ENCODE measurements around the gene COL4A2. TPM values are rescaled to one million over a fixed set of nuclear protein-coding genes. Genes with fewer than 3 reads are reported as not detected.

COL4A2 gene
- total RNA-seq, 2 experiments from 2014 or later: not detected

DNA sequence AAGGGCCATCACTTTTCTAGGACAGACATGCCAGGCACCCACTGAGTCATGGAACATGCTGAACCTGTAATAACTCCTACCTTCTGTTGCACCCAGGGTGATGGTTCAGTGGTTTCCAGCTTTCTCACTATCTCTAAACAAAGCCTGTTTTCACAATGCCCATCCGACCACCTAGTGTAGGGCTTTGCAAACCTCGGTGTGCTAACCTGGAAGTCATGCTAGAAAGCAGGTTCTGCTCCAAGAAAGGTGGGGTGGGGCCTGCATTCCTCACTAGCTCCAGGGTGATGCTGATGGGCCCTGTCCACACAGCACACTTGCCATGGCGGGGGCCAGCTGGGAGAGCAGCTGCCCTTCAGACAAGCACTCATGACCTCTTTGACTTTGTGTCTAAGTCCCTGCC lies 43.4 kb downstream of the COL4A2 start:
- H3K36me3 Mint-ChIP-seq (ENCODE audit: low read depth): no peaks in the 10 kb centered on the region
- intact Hi-C loops (cut with micrococcal nuclease): no loop called here
- ATAC-seq: no peak
- POLR2A ChIA-PET: no interaction called here
- no peak overlapping the region for H3K27ac Mint-ChIP-seq
- peaks cover 8% of the 10 kb centered on the region for H3K27me3 Mint-ChIP-seq
- TF ChIP-seq, protein P1, sequence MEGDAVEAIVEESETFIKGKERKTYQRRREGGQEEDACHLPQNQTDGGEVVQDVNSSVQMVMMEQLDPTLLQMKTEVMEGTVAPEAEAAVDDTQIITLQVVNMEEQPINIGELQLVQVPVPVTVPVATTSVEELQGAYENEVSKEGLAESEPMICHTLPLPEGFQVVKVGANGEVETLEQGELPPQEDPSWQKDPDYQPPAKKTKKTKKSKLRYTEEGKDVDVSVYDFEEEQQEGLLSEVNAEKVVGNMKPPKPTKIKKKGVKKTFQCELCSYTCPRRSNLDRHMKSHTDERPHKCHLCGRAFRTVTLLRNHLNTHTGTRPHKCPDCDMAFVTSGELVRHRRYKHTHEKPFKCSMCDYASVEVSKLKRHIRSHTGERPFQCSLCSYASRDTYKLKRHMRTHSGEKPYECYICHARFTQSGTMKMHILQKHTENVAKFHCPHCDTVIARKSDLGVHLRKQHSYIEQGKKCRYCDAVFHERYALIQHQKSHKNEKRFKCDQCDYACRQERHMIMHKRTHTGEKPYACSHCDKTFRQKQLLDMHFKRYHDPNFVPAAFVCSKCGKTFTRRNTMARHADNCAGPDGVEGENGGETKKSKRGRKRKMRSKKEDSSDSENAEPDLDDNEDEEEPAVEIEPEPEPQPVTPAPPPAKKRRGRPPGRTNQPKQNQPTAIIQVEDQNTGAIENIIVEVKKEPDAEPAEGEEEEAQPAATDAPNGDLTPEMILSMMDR (IDR thresholded peaks at IDR 0.05): no peak
- CTCF ChIA-PET: no interaction called here
- DNase-seq: no peak
- no peaks in the 10 kb centered on the region for H3K9me3 Mint-ChIP-seq
- H3K4me3 Mint-ChIP-seq: no peak overlapping the region
- H3K4me1 Mint-ChIP-seq (ENCODE audit: low read depth): no peaks in the 10 kb centered on the region

DNA sequence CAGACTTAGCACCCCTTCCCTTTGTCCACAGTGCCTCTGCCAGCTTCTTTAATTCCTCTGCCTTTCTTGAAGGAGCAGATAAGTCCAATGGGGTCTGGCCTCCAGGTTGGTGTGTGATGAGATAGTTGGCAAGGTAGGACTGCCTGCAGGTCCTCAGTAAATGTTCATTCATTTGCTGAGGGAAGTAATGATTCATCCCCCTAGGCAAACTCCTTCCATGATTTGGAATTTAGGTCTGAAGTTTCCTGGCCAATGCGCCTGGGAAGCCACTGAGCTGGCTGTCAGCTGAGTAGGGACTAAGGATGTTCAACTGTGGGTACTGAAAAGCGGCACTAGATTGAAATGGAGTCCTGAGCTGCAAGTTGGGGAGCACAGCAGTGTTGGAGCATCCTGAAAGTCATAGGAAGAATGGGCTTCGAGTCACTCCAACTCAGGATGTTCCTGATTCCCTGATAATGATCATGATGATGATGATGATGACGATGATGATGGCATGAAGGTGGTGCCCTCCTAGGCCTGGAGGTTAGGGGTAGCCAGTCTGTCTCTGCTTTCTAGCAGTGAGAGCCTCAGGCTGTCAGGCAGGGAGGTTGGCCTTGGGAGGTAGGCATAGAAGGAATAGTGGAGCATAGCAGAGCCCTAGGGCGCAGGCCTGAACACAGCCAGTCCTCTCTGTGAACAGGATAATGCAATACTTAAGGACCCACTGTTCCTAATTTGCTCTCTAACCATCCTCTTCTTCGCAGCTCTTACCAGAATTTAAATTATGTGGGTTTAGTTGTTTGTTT lies 44.7 kb downstream of the COL4A2 start:
- ATAC-seq: no peak
- DNase-seq: no peak
- H3K36me3 Mint-ChIP-seq (ENCODE audit: low read depth): no peaks in the 10 kb centered on the region
- no peak overlapping the region for H3K4me3 Mint-ChIP-seq
- intact Hi-C loops (cut with micrococcal nuclease): no loop called here
- peaks cover 8% of the 10 kb centered on the region for H3K27me3 Mint-ChIP-seq
- TF ChIP-seq, protein P1 (IDR thresholded peaks at IDR 0.05): no peak
- ChIA-PET CTCF (no interaction called here), POLR2A (no interaction called here)
- H3K9me3 Mint-ChIP-seq: no peaks in the 10 kb centered on the region
- H3K27ac Mint-ChIP-seq: no peak overlapping the region
- no peaks in the 10 kb centered on the region for H3K4me1 Mint-ChIP-seq (ENCODE audit: low read depth)

DNA sequence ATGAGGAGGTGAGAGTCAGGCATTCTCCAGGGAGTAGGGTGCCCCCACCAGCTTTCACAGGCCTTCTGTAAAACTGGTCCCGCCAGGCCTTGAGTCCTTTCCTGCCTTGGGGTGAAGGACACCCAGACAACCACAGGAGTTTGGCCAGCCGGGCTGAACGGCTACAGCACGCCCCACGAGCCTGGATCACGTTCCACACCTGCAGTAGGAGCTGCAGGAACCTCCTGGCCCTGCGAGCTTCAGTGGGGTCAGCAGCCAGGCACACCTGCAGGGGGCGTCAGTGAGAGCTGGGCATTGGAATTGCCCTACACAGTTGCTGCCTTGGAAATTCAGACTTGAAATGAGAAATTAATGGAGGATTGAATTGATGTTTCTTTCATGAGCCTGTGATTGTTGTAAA lies 45.7 kb downstream of the COL4A2 start:
- CTCF ChIA-PET: no interaction called here
- DNase-seq (peak; percentile 6), ATAC-seq (no peak)
- no peaks in the 10 kb centered on the region for H3K36me3 Mint-ChIP-seq (ENCODE audit: low read depth)
- POLR2A ChIA-PET: no interaction called here
- no peak overlapping the region for H3K4me3 Mint-ChIP-seq
- peaks cover 8% of the 10 kb centered on the region for H3K27me3 Mint-ChIP-seq
- no peak overlapping the region for H3K27ac Mint-ChIP-seq
- TF ChIP-seq, protein P1 (IDR thresholded peaks at IDR 0.05): peak; percentile 15
- H3K9me3 Mint-ChIP-seq: no peaks in the 10 kb centered on the region
- intact Hi-C loops (cut with micrococcal nuclease): no loop called here
- no peaks in the 10 kb centered on the region for H3K4me1 Mint-ChIP-seq (ENCODE audit: low read depth)

DNA sequence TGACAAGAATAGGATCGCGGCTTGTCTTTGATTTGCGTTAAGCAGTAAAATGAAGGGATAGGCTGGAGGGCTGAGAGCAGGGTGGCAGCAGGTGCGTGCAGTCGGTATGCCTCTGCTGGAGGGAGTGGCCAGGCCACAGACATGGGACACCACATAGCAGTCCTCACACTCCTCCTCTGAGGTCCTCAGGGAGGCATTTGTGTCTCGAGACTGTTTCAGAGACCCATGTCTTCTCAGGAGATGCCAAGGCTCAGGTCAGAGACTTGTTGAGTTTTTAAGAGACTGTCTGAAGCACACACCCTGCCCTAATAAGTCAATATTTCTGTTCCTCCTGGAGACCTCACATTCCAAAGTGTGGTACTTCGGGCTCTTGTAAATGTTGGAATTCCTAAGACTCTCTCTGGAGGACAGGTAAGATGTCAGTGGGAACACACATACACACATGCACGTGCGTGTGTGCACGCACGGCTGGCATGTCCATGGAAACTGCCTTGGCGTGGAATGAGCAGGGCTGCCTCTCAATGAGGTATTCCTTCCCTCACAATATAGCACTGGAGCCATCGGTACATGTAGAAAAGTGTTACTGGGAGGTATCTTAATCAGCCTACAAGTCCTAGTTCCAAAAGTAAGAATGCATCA lies 46.4 kb downstream of the COL4A2 start:
- ATAC-seq (no peak), DNase-seq (no peak)
- H3K36me3 Mint-ChIP-seq (ENCODE audit: low read depth): no peaks in the 10 kb centered on the region
- TF ChIP-seq, protein P1 (IDR thresholded peaks at IDR 0.05): no peak
- H3K27ac Mint-ChIP-seq: no peak overlapping the region
- ChIA-PET CTCF (no interaction called here), POLR2A (interaction anchor here (0.8 kb wide), 1 partner anchor 29 kb away, joined by 4 read pairs; no protein-coding TSS in a partner anchor)
- peaks cover 8% of the 10 kb centered on the region for H3K27me3 Mint-ChIP-seq
- no peaks in the 10 kb centered on the region for H3K4me1 Mint-ChIP-seq (ENCODE audit: low read depth)
- intact Hi-C loops (cut with micrococcal nuclease): no loop called here
- H3K9me3 Mint-ChIP-seq: no peaks in the 10 kb centered on the region
- no peak overlapping the region for H3K4me3 Mint-ChIP-seq

DNA sequence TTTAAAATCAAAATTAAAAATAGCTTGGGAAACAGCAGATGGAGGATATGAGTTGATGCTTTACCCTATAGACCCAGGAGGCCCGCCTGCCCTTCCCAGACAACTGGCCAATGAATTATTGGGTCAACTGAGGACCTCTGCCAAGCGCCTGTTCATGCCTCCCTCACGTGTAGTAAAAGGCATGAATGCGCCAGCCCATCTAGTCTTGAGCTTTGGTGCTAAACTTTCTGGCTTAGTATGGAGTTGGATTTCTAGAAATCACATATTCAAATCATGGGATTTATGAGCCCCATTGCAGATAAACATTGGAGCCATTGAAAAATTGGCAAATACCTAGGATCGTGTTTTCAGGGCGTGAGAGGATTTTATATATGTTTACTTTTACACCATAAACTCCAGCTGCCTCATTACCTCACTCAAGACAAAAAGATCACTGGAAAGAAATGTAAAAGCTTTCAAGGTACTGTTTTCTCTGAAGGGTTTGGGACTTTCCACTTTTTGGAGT lies 47.1 kb downstream of the COL4A2 start:
- Mint-ChIP-seq H3K36me3 (ENCODE audit: low read depth) (no peaks in the 10 kb centered on the region), H3K27me3 (peaks cover 8% of the 10 kb centered on the region), H3K4me3 (no peak overlapping the region), H3K9me3 (no peaks in the 10 kb centered on the region), H3K4me1 (ENCODE audit: low read depth) (no peaks in the 10 kb centered on the region), H3K27ac (no peak overlapping the region)
- intact Hi-C loops (cut with micrococcal nuclease): no loop called here
- no peak for DNase-seq
- POLR2A ChIA-PET: interaction anchor here (0.8 kb wide), 1 partner anchor 30 kb away, joined by 4 read pairs; no protein-coding TSS in a partner anchor
- no peak for ATAC-seq
- CTCF ChIA-PET: no interaction called here
- TF ChIP-seq, protein P1 (IDR thresholded peaks at IDR 0.05): no peak
